Tibial nerve (tissue), 4 donors: Measurements from ENCODE around the gene PPP1R3F. TPM values are rescaled to one million over a fixed set of nuclear protein-coding genes. Genes with fewer than 3 reads are reported as not detected.

Source experiments
- DNase-seq, 2 donors: peaks; one replicate each; pipeline ENCODE4 v3.0.0-alpha.2; 2019; ENCODE audit warnings: low spot score in 2 of 2
- H3K27ac ChIP-seq, 4 donors: fragments of 200-600 bp; sonication (generic) in 3 of 4; one replicate each; pipeline ENCODE4 v1.5.1; 2017 to 2019; ENCODE audit warnings: mild to moderate bottlenecking in 1 of 4
- H3K27me3 ChIP-seq, 2 donors: fragments of 200-600 bp; sonication (generic) in 1 of 2; one replicate each; pipeline versions ENCODE4 v1.5.1 to v1.6.0; 2017 to 2019
- H3K36me3 ChIP-seq, 3 donors: fragments of 200-600 bp; sonication (generic); one replicate each; pipeline ENCODE4 v1.5.1; 2018 to 2019
- H3K4me1 ChIP-seq, 4 donors: fragments of 200-600 bp; sonication (generic) in 3 of 4; one replicate each; pipeline ENCODE4 v1.5.1; 2017 to 2019
- H3K4me3 ChIP-seq, 4 donors: fragments of 200-600 bp; sonication (generic) in 3 of 4; one replicate each; pipeline ENCODE4 v1.5.1; 2017 to 2019; ENCODE audit warnings: mild to moderate bottlenecking in 1 of 4, moderate library complexity in 1 of 4
- H3K9me3 ChIP-seq, 4 donors: fragments of 200-600 bp; sonication (generic) in 3 of 4; one replicate each; pipeline ENCODE4 v1.5.1; 2017 to 2019
- EP300 ChIP-seq, 2 donors: sonication (generic); formaldehyde crosslinking; IDR thresholded peaks; one replicate each; pipeline ENCODE4 v1.6.1; 2017; ENCODE audit warnings: antibody characterized with exemption in 2 of 2, mild to moderate bottlenecking in 1 of 2
- POLR2A ChIP-seq, 2 donors: fragments of 450-650 bp; IDR thresholded peaks; one replicate each; pipeline ENCODE4 v1.6.1; 2017; ENCODE audit warnings: antibody characterized with exemption in 2 of 2, mild to moderate bottlenecking in 2 of 2, moderate library complexity in 2 of 2
- WGBS, 2 donors: methylation state at CpG; one replicate each; pipeline ENCODE4 v1.1.5; 2018; 5-methylcytosine and 5-hydroxymethylcytosine counted together
- total RNA-seq, 4 donors: library from RNA; depleted of rRNA; stranded (reverse); fragments of >200 nt; gene quantifications; one replicate each; pipeline ENCODE4 v1.1.0, GENCODE V29; 2016
- TF ChIP-seq, protein P1 (sequence below), 5 experiments: fragments of 200-600 bp in 3 of 5; fragments of 450-650 bp in 2 of 5; sonication (generic) in 3 of 5; IDR thresholded peaks; one replicate each; pipeline ENCODE4 v1.5.1; 2016 to 2019; ENCODE audit warnings: antibody characterized with exemption in 5 of 5, mild to moderate bottlenecking in 3 of 5, moderate library complexity in 2 of 5

PPP1R3F gene
- total RNA-seq, 4 donors from 2014 or later, result 20.9 to 36.9 (median 27.1) TPM

DNA sequence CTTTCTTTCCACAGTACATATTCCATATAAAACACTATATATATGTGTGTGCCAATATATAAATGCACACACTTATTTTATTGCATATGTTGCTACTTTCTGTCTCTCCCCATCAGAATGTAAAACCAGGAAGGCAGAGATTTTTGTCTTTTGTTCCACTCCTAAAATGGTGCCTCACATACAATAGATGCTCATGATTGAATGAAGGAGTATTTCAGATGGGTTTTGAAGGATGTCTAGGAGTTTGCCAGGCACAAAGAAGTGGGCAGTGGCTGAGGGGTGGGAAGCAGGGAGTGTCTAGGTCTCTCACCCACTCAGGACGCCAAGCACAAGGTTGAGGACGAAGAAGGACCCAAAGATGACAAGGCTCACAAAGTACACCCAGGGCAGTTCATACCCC, 41.9 kb upstream of the PPP1R3F start:
- Histone ChIP-seq H3K4me1 (peaks cover 0 to 11% (median 0%) of the 10 kb centered on the region in 4 donors), H3K9me3 (no peaks in the 10 kb centered on the region), H3K27me3 (peaks cover 0 to 8% of the 10 kb centered on the region in 2 donors), H3K36me3 (no peaks in the 10 kb centered on the region), H3K27ac (no peak overlapping the region), H3K4me3 (no peak overlapping the region)
- TF ChIP-seq EP300 (IDR thresholded peaks at IDR 0.05) (no peak), POLR2A (IDR thresholded peaks at IDR 0.05) (no peak)
- TF ChIP-seq, protein P1, sequence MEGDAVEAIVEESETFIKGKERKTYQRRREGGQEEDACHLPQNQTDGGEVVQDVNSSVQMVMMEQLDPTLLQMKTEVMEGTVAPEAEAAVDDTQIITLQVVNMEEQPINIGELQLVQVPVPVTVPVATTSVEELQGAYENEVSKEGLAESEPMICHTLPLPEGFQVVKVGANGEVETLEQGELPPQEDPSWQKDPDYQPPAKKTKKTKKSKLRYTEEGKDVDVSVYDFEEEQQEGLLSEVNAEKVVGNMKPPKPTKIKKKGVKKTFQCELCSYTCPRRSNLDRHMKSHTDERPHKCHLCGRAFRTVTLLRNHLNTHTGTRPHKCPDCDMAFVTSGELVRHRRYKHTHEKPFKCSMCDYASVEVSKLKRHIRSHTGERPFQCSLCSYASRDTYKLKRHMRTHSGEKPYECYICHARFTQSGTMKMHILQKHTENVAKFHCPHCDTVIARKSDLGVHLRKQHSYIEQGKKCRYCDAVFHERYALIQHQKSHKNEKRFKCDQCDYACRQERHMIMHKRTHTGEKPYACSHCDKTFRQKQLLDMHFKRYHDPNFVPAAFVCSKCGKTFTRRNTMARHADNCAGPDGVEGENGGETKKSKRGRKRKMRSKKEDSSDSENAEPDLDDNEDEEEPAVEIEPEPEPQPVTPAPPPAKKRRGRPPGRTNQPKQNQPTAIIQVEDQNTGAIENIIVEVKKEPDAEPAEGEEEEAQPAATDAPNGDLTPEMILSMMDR (IDR thresholded peaks at IDR 0.05), result no peak
- DNase-seq, result no peak
- 83 to 100% methylated on average over 2 of the region's 2 CpGs for WGBS, 2 donors

DNA sequence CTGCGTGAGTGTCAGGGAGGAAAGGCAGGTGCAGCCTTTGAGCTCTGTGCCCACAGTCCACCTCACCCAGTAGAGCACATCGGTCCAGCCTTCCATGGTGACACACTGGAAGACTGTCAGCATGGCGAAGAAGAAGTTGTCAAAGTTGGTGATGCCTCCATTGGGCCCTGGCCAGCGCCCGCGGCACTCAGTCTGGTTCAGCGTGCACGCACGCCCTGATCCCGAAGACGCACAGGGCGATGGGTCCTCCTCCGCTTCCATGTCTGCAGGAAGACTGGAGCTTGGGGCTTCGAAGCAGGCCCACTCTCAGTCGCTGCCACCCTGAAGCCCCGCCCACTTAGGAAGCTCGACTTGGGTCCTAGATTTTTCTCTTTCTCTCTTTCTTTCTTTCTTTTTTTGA, 41.4 kb upstream of the PPP1R3F start:
- H3K4me3 ChIP-seq, result no peak overlapping the region
- H3K9me3 ChIP-seq, result no peaks in the 10 kb centered on the region
- H3K36me3 ChIP-seq, result no peaks in the 10 kb centered on the region
- DNase-seq, result no peak
- WGBS, 2 donors, result 83 to 89% methylated on average over 13 to 17 of the region's 17 CpGs
- H3K4me1 ChIP-seq, result peaks cover 0 to 11% (median 0%) of the 10 kb centered on the region in 4 donors
- H3K27ac ChIP-seq, result no peak overlapping the region
- TF ChIP-seq, protein P1 (IDR thresholded peaks at IDR 0.05), result no peak
- TF ChIP-seq POLR2A (IDR thresholded peaks at IDR 0.05), result no peak
- TF ChIP-seq EP300 (IDR thresholded peaks at IDR 0.05), result no peak
- peaks cover 0 to 8% of the 10 kb centered on the region in 2 donors for H3K27me3 ChIP-seq

DNA sequence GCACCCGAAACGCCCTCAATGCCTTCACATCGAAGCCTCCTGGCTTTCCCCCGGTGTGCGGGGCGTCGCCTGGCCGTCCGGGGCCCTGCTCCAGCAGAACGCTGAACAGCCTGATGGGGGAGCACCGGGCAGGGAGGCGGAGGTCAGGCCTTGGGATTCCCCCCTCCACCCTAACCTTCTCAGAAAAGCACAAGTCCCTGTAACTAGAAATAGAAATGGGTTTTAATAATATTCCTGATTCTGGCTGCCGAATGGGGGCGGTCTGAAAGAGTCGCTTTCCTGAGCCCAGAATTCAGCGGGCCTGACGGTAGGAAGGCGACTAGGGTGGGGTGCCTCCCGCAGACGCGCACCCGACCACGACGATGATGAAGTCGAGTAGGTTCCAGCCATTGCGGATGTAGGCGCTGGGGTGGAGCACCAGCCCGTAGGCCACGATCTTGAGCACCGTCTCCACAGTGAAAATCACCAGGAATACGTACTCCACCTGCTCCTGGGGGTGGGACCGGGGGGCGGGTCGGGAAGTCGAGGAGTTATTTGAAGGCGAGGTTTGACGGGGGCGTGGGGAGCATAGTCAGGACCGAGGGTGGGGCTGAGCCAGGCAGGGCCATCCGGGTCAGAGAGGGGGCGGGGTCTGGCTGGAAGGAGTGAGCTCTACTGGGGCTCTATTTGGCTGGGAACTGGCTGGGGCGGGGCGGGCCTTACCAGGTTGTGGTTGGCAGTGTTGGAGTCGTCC, 38.9 kb upstream of the PPP1R3F start:
- no peaks in the 10 kb centered on the region for H3K9me3 ChIP-seq
- H3K27me3 ChIP-seq, result peaks cover 0 to 8% of the 10 kb centered on the region in 2 donors
- H3K4me3 ChIP-seq, result peak overlapping the region in 3 of 4 donors; percentile 20 to 46 (median 40)
- WGBS, 2 donors, result 2 to 48% methylated on average over 9 to 44 of the region's 44 CpGs
- TF ChIP-seq EP300 (IDR thresholded peaks at IDR 0.05), result no peak
- TF ChIP-seq, protein P1 (IDR thresholded peaks at IDR 0.05), result peak in 1 of 5 experiments; percentile 17
- peaks cover 0 to 11% (median 0%) of the 10 kb centered on the region in 4 donors for H3K4me1 ChIP-seq
- peak overlapping the region in 3 of 4 donors; percentile 13 to 71 (median 56) for H3K27ac ChIP-seq
- DNase-seq, result peak in 1 of 2 donors; percentile 21
- H3K36me3 ChIP-seq, result no peaks in the 10 kb centered on the region

GRCh38 chrX:49231333-49232000, 38.1 kb upstream of the PPP1R3F start:
- H3K9me3 ChIP-seq, result no peaks in the 10 kb centered on the region
- H3K27me3 ChIP-seq, result peaks cover 0 to 4% of the 10 kb centered on the region in 2 donors
- H3K27ac ChIP-seq, result no peak overlapping the region
- no peak for DNase-seq
- peaks cover 0 to 11% (median 2%) of the 10 kb centered on the region in 4 donors for H3K4me1 ChIP-seq
- no peak overlapping the region for H3K4me3 ChIP-seq
- TF ChIP-seq EP300 (IDR thresholded peaks at IDR 0.05), result no peak
- no peaks in the 10 kb centered on the region for H3K36me3 ChIP-seq
- WGBS, 2 donors, result 85 to 88% methylated on average over 4 to 10 of the region's 10 CpGs

DNA sequence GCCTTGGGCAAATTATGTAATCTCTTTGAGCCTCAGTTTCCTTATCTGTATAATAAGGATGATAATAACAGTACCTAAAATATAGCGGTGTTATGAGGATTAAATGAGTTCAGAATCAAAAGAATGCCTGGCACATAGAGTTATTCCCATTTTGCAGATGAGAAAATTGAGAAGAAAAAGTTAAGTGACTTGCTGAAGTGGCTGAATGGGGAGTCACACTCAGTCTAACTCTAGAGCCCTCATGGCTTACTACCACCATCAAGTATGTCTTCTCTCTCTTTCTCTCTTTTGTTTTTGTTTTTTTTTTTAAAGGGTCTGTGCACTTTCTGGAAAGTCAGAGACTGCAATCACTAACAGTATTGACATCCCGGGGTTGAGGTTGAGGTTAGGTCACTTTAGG, 37.1 kb upstream of the PPP1R3F start:
- H3K36me3 ChIP-seq, result no peaks in the 10 kb centered on the region
- no peak for DNase-seq
- H3K4me3 ChIP-seq, result no peak overlapping the region
- no peak for TF ChIP-seq POLR2A (IDR thresholded peaks at IDR 0.05)
- TF ChIP-seq EP300 (IDR thresholded peaks at IDR 0.05), result no peak
- TF ChIP-seq, protein P1 (IDR thresholded peaks at IDR 0.05), result no peak
- H3K27me3 ChIP-seq, result no peaks in the 10 kb centered on the region
- H3K27ac ChIP-seq, result no peak overlapping the region
- 83 to 86% methylated on average over 2 of the region's 2 CpGs for WGBS, 2 donors
- H3K9me3 ChIP-seq, result no peaks in the 10 kb centered on the region
- peaks cover 0 to 19% (median 2%) of the 10 kb centered on the region in 4 donors for H3K4me1 ChIP-seq
